Ovary (tissue), 9 donors: Measurements from ENCODE around the gene ZHX3. TPM values are rescaled to one million over a fixed set of nuclear protein-coding genes. Genes with fewer than 3 reads are reported as not detected.

Experiments
- DNase-seq, 5 donors: peaks; one replicate each; pipeline ENCODE4 v3.0.0-alpha.2; 2019 to 2020
- H3K27ac ChIP-seq, 2 donors: fragments of 200-600 bp; one replicate each; pipeline versions ENCODE4 v1.5.1 to v1.8.0; 2019 to 2022
- H3K27me3 ChIP-seq: fragments of 200-600 bp; one replicate; pipeline ENCODE4 v1.8.0; 2022
- H3K36me3 ChIP-seq: fragments of 200-600 bp; sonication (generic); one replicate; pipeline ENCODE4 v1.5.1; 2019
- H3K4me1 ChIP-seq: one replicate; pipeline ENCODE4 v1.8.1; 2013; ENCODE audit warnings: mild to moderate bottlenecking, moderate library complexity; ENCODE audit not compliant: insufficient read depth
- H3K4me3 ChIP-seq: fragments of 200-600 bp; sonication (generic); one replicate; pipeline ENCODE4 v1.5.1; 2017
- H3K9me3 ChIP-seq, 2 donors: fragments of 200-600 bp in 1 of 2; sonication (generic) in 1 of 2; one replicate each; pipeline versions ENCODE4 v1.5.1 to v1.8.1; 2013 to 2019; ENCODE audit warnings: mild to moderate bottlenecking in 1 of 2, moderate library complexity in 1 of 2
- EP300 ChIP-seq: sonication (generic); formaldehyde crosslinking; IDR thresholded peaks from one replicate; pipeline ENCODE4 v1.6.1; 2017; ENCODE audit warnings: antibody characterized with exemption
- POLR2A ChIP-seq: fragments of 450-650 bp; IDR thresholded peaks from one replicate; pipeline ENCODE4 v1.6.1; 2017; ENCODE audit warnings: antibody characterized with exemption, mild to moderate bottlenecking, moderate library complexity
- WGBS, 3 donors: extraction: QIAGEN DNeasy Blood & Tissue Kit in 1 of 3; methylation state at CpG; one replicate each; pipeline versions ENCODE4 v1.1.5 to v1.1.7; 2013 to 2017; 5-methylcytosine and 5-hydroxymethylcytosine counted together
- intact Hi-C, 4 donors: fragments of 100-400 bp; cut with DNase I; formaldehyde crosslinking; loops; one replicate each; pipeline versions ENCODE4 v1.11.0 to v1.15.1; 2022 to 2023
- polyA plus RNA-seq, 2 donors: library from polyadenylated mRNA; stranded (reverse); fragments of 200-250 nt in 1 of 2; fragments of 350-450 nt in 1 of 2; fragmentation: Illumina TruSeq in 1 of 2; extraction: RNeasy Lipid Tissue Mini Kit (QIAGEN cat#74804) in 1 of 2; gene quantifications; one replicate each; pipeline ENCODE4 v1.2.3, GENCODE V29; 2013 to 2014
- total RNA-seq, 7 donors: library from RNA; depleted of rRNA in 2 of 7; stranded (reverse); fragments of >200 nt in 2 of 7; fragmentation: NEBNext Ultra II Directional in 3 of 7; extraction: Animal tissue kit (Norgen Biotek cat#: 25700) in 3 of 7; gene quantifications; one replicate each; pipeline versions ENCODE4 v1.1.0 to v1.2.4, GENCODE V29; 2016 to 2023
- TF ChIP-seq, protein P1 (sequence below), 3 donors: fragments of 450-650 bp in 2 of 3; fragments of 200-600 bp in 1 of 3; IDR thresholded peaks; one replicate each; pipeline versions ENCODE4 v1.5.1 to v1.8.0; 2016 to 2022; ENCODE audit warnings: antibody characterized with exemption in 3 of 3, mild to moderate bottlenecking in 1 of 3
- donor health status: DM: no; HTN: no; CAD: no; lungs with moderate emphysema.
- donor health status: DM: no; HTN: no; CAD: no.
- donor health status: Bipolar disorder and iron deficiency.
- donor health status: DM: yes; HTN: yes; CAD: no.
- donor health status: DM: no; HTN: no; CAD: no.
- donor health status: DM: yes; HTN: yes; CAD: no.

ZHX3 gene
- total and polyA plus RNA-seq, 9 donors = 17.5 to 72.0 (median 39.6) TPM

- intact Hi-C loops = no loop called here
- DNase-seq = no peak
- no peak overlapping the region for H3K27ac ChIP-seq
- no peaks in the 10 kb centered on the region for H3K27me3 ChIP-seq
- H3K36me3 ChIP-seq = no peaks in the 10 kb centered on the region
- TF ChIP-seq POLR2A (no peak), EP300 (no peak)
- TF ChIP-seq, protein P1, sequence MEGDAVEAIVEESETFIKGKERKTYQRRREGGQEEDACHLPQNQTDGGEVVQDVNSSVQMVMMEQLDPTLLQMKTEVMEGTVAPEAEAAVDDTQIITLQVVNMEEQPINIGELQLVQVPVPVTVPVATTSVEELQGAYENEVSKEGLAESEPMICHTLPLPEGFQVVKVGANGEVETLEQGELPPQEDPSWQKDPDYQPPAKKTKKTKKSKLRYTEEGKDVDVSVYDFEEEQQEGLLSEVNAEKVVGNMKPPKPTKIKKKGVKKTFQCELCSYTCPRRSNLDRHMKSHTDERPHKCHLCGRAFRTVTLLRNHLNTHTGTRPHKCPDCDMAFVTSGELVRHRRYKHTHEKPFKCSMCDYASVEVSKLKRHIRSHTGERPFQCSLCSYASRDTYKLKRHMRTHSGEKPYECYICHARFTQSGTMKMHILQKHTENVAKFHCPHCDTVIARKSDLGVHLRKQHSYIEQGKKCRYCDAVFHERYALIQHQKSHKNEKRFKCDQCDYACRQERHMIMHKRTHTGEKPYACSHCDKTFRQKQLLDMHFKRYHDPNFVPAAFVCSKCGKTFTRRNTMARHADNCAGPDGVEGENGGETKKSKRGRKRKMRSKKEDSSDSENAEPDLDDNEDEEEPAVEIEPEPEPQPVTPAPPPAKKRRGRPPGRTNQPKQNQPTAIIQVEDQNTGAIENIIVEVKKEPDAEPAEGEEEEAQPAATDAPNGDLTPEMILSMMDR (IDR thresholded peaks at IDR 0.05) = no peak
- peaks cover 10% of the 10 kb centered on the region for H3K4me1 ChIP-seq
- no peaks in the 10 kb centered on the region for H3K9me3 ChIP-seq
- WGBS, 3 donors = 93 to 97% (median 96%) methylated on average over 3 of the region's 3 CpGs
- H3K4me3 ChIP-seq = no peak overlapping the region
Observed at GRCh38 chr20:41304424-41305079, 13.0 kb downstream of the ZHX3 start.

DNA sequence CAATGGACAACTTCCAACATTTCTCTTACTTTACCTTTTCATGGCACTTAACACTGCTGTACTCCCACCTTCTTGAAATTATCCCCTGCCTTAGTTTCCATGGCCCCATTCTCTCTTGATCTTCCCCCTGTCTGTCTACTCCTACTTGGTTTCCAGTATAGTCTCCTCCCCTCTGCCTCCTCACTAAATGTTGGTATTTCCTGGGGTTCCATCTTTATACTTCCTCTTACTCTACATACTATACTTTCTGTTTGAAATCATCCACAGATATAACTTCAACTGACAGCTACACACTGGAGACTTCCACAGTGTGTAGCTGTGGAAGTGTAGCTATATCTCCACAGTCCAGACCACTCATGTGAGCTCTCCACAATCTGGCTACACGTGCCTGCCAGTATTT, 13.5 kb downstream of the ZHX3 start:
- TF ChIP-seq EP300 (no peak), POLR2A (no peak)
- TF ChIP-seq, protein P1 (IDR thresholded peaks at IDR 0.05) = no peak
- Histone ChIP-seq H3K9me3 (no peaks in the 10 kb centered on the region), H3K4me1 (peaks cover 5% of the 10 kb centered on the region), H3K4me3 (no peak overlapping the region), H3K36me3 (no peaks in the 10 kb centered on the region), H3K27ac (no peak overlapping the region), H3K27me3 (no peaks in the 10 kb centered on the region)
- 76 to 82% (median 78%) methylated on average over 1 of the region's 1 CpG for WGBS, 3 donors
- intact Hi-C loops = no loop called here
- no peak for DNase-seq

DNA sequence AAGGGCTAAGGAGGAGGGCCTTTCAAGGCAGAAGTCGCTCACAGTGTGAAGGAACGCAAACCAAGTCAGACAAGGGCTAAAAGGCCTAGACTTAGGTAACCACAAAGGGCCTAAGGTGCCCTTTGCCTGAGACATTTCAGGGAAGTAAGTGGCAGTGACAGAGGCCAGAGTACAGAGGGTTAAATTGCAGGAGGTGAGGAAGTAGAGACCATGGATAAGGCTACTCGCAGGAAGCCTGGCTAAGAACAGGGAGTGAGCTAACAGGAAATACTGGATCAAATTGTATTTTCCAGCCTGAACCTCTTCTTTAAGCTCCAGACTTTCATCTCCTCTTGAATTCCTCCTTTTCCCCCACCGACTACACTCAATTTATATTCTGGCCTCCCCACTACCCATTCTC, 16.6 kb downstream of the ZHX3 start:
- intact Hi-C loops = no loop called here
- H3K27ac ChIP-seq = no peak overlapping the region
- H3K27me3 ChIP-seq = no peaks in the 10 kb centered on the region
- no peaks in the 10 kb centered on the region for H3K9me3 ChIP-seq
- H3K36me3 ChIP-seq = no peaks in the 10 kb centered on the region
- no peak overlapping the region for H3K4me3 ChIP-seq
- TF ChIP-seq, protein P1 (IDR thresholded peaks at IDR 0.05) = no peak
- no peak for TF ChIP-seq POLR2A
- no peak for TF ChIP-seq EP300
- 87 to 88% (median 87%) methylated on average over 4 of the region's 4 CpGs for WGBS, 3 donors
- no peak for DNase-seq
- H3K4me1 ChIP-seq = no peaks in the 10 kb centered on the region

DNA sequence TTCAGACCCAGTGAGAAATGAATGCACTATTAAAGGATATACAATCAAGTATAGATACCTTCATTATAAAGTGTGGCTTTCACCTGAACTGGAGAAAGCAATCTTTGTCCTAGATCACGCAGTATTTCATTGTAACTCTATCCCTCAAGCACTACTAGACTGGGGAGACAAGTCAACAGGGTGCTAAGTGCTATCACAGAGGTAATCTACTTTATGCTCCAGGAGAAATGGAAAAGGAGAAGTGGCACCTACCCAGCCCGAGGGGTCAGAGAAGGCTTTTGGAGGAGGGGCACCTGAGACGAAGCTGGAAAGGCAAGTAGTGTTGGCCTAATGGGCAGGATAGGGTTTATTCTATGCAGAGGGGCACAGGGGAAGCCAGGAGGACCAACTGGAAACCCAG, 17.1 kb downstream of the ZHX3 start:
- no peak for TF ChIP-seq EP300
- TF ChIP-seq, protein P1 (IDR thresholded peaks at IDR 0.05) = no peak
- TF ChIP-seq POLR2A = no peak
- no peak for DNase-seq
- H3K4me3 ChIP-seq = no peak overlapping the region
- no peak overlapping the region for H3K27ac ChIP-seq
- H3K36me3 ChIP-seq = no peaks in the 10 kb centered on the region
- intact Hi-C loops = no loop called here
- no peaks in the 10 kb centered on the region for H3K9me3 ChIP-seq
- 83 to 85% (median 84%) methylated on average over 3 of the region's 3 CpGs for WGBS, 3 donors
- H3K27me3 ChIP-seq = no peaks in the 10 kb centered on the region
- no peaks in the 10 kb centered on the region for H3K4me1 ChIP-seq
